Measurements from ENCODE around the gene C14orf119.

The C14orf119 gene

GRCh38 chr14:23095196-23096108, at the start of gene C14orf119:
C14orf119 (plus strand) TSS chr14:23095505; CDS start chr14:23097659, 2,154 bp downstream.
- DNase-seq (ENCODE audit: low spot score) = no peak

GRCh38 chr14:23047034-23047634, 48.2 kb upstream of the C14orf119 start:
- DNase-seq (ENCODE audit: low spot score) = no peak

GRCh38 chr14:23047751-23048693, 47.3 kb upstream of the C14orf119 start:
- DNase-seq (ENCODE audit: low spot score) = no peak

GRCh38 chr14:23049011-23049410, 46.3 kb upstream of the C14orf119 start:
- DNase-seq (ENCODE audit: low spot score) = no peak

- DNase-seq (ENCODE audit: low spot score) = no peak
Observed at GRCh38 chr14:23051141-23052057, 43.9 kb upstream of the C14orf119 start.

GRCh38 chr14:23052182-23052623, 43.1 kb upstream of the C14orf119 start:
- DNase-seq (ENCODE audit: low spot score) = no peak

- no peak for DNase-seq (ENCODE audit: low spot score)
Observed at GRCh38 chr14:23052671-23053070, 42.6 kb upstream of the C14orf119 start.

- no peak for DNase-seq (ENCODE audit: low spot score)
Observed at GRCh38 chr14:23053426-23053825, 41.9 kb upstream of the C14orf119 start.

- no peak for DNase-seq (ENCODE audit: low spot score)
Observed at GRCh38 chr14:23054000-23054811, 41.1 kb upstream of the C14orf119 start.

GRCh38 chr14:23055147-23055550, 40.2 kb upstream of the C14orf119 start:
- DNase-seq (ENCODE audit: low spot score) = no peak

GRCh38 chr14:23055621-23056144, 39.6 kb upstream of the C14orf119 start:
- no peak for DNase-seq (ENCODE audit: low spot score)

- no peak for DNase-seq (ENCODE audit: low spot score)
Observed at GRCh38 chr14:23056145-23056955, 39.0 kb upstream of the C14orf119 start.

- DNase-seq (ENCODE audit: low spot score) = no peak
Observed at GRCh38 chr14:23056956-23057756, 38.1 kb upstream of the C14orf119 start, which contains the start of gene CDH24. CDH24 (minus strand) TSS chr14:23057520; CDS start chr14:23055733, 1,787 bp downstream.

- peak; percentile 93 for DNase-seq (ENCODE audit: low spot score)
Observed at GRCh38 chr14:23057757-23058653, 37.3 kb upstream of the C14orf119 start.

- DNase-seq (ENCODE audit: low spot score) = no peak
Observed at GRCh38 chr14:23058654-23059504, 36.4 kb upstream of the C14orf119 start.

All from left forelimb (tissue), 1 donor.